D341Med (cell line): ENCODE measurements around the gene AP1S3.

Experiments
- DNase-seq: peaks from one replicate; pipeline ENCODE4 v3.0.0; 2012; ENCODE audit warnings: low spot score

Gene AP1S3

GRCh38 chr2:223760838-223761502 lies 76.4 kb downstream of the AP1S3 start:
- DNase-seq, result no peak

- DNase-seq, result no peak
Measured at GRCh38 chr2:223759569-223760430, 77.6 kb downstream of the AP1S3 start.

- no peak for DNase-seq
Measured at GRCh38 chr2:223758131-223758840, 79.1 kb downstream of the AP1S3 start.

- DNase-seq, result no peak
Measured at GRCh38 chr2:223753940-223754339, 83.4 kb downstream of the AP1S3 start.

GRCh38 chr2:223751012-223751411 lies 86.4 kb downstream of the AP1S3 start:
- DNase-seq, result no peak

GRCh38 chr2:223747392-223748042 lies 89.9 kb downstream of the AP1S3 start:
- DNase-seq, result no peak

- DNase-seq, result no peak
Measured at GRCh38 chr2:223746611-223747010, 90.8 kb downstream of the AP1S3 start.

- no peak for DNase-seq
Measured at GRCh38 chr2:223744580-223744979, 92.8 kb downstream of the AP1S3 start.

GRCh38 chr2:223740679-223741078 lies 96.7 kb downstream of the AP1S3 start:
- no peak for DNase-seq

GRCh38 chr2:223737207-223737606 lies 100.2 kb downstream of the AP1S3 start:
- no peak for DNase-seq

GRCh38 chr2:223736488-223736887 lies 100.9 kb downstream of the AP1S3 start:
- no peak for DNase-seq

- no peak for DNase-seq
Measured at GRCh38 chr2:223735659-223736244, 101.6 kb downstream of the AP1S3 start.

GRCh38 chr2:223735035-223735640 lies 102.2 kb downstream of the AP1S3 start:
- no peak for DNase-seq

GRCh38 chr2:223734346-223734745 lies 103.0 kb downstream of the AP1S3 start:
- no peak for DNase-seq

GRCh38 chr2:223732346-223732745 lies 105.0 kb downstream of the AP1S3 start:
- DNase-seq, result no peak

- DNase-seq, result no peak
Measured at GRCh38 chr2:223731503-223731902, 105.9 kb downstream of the AP1S3 start.

GRCh38 chr2:223729781-223730180 lies 107.6 kb downstream of the AP1S3 start:
- DNase-seq, result no peak

- DNase-seq, result peak; percentile 48
Measured at GRCh38 chr2:223727562-223727961, 109.8 kb downstream of the AP1S3 start.

GRCh38 chr2:223725986-223726970 lies 111.1 kb downstream of the AP1S3 start:
- DNase-seq, result no peak

GRCh38 chr2:223725494-223725893 lies 111.9 kb downstream of the AP1S3 start:
- DNase-seq, result no peak
